HepG2 (cell line): ENCODE data around the gene SPINK5. TPM values are rescaled to one million over a fixed set of nuclear protein-coding genes. Genes with fewer than 3 reads are reported as not detected.

Source experiments
- ATAC-seq: fragments of 200-7000 bp; cut with Tn5 transposase; 3 replicates; pipeline ENCODE4 v1.9.1; 2020; ENCODE audit warnings: mild to moderate bottlenecking, moderate library complexity
- BruUV-seq: library from RNA; stranded (reverse); fragments of 400-500 nt; replicated peaks from 2 replicates; lab custom pipeline; 2021; lab: Mats Ljungman, UMichigan
- CTCF ChIA-PET: fragments of 300-600 bp; formaldehyde crosslinking; extraction: SDS; loops from one replicate; lab custom pipeline; 2021; ENCODE audit warnings: low total read pairs, inconsistent platforms, low intra/inter-chr PET ratio; lab: Yijun Ruan, JAX
- POLR2A ChIA-PET: fragments of 350-600 bp; sonication (Branson Sonifier 250); formaldehyde crosslinking; loops from one replicate; lab custom pipeline; 2020; ENCODE audit warnings: antibody characterized with exemption, inconsistent platforms; lab: Yijun Ruan, JAX
- DNase-seq: peaks from one replicate; pipeline ENCODE4 v3.0.0-alpha.2; 2015; ENCODE audit warnings: low spot score
- FAIRE-seq: peaks from 3 replicates; lab custom pipeline; 2011; peaks lifted over from hg19 to GRCh38; lab: Jason Lieb, UNC
- H2AFZ ChIP-seq: one replicate; pipeline ENCODE4 v1.6.1; 2011; ENCODE audit warnings: low read length, inconsistent platforms
- H3K27ac ChIP-seq: fragments of 300-600 bp; 3 replicates; pipeline ENCODE4 v1.8.0; 2011; ENCODE audit warnings: mixed run types, mild to moderate bottlenecking, mixed read lengths, low read length, inconsistent platforms; ENCODE audit not compliant: insufficient read depth; ENCODE audit errors: extremely low read length
- H3K27me3 ChIP-seq, 2 experiments: fragments of 200-600 bp in 1 of 2; 2 replicates in 1 of 2; 3 replicates in 1 of 2; pipeline versions ENCODE4 v1.6.0 to v1.8.0; 2011; ENCODE audit warnings: low read length in 2 of 2, mild to moderate bottlenecking in 2 of 2, moderate library complexity in 2 of 2, inconsistent platforms in 1 of 2; ENCODE audit not compliant: insufficient read depth in 2 of 2, control insufficient read depth in 1 of 2
- H3K36me3 ChIP-seq, 2 experiments: fragments of 200-600 bp in 1 of 2; replicated peaks in 1 of 2; 2 replicates in 1 of 2; 3 replicates in 1 of 2; pipeline versions ENCODE4 v1.5.1 to v1.8.0; 2011; ENCODE audit warnings: low read length in 2 of 2, inconsistent platforms in 1 of 2; ENCODE audit not compliant: insufficient read depth in 2 of 2, control insufficient read depth in 1 of 2
- H3K4me1 ChIP-seq: 2 replicates; pipeline ENCODE4 v1.5.1; 2012; ENCODE audit warnings: low read length, inconsistent platforms; ENCODE audit not compliant: insufficient read depth
- H3K4me2 ChIP-seq: 2 replicates; pipeline ENCODE4 v1.6.0; 2011; ENCODE audit warnings: low read depth, low read length, inconsistent platforms
- H3K4me3 ChIP-seq, 3 experiments: fragments of 200-600 bp in 1 of 3; sonication (generic), shearing (Covaris generic) in 1 of 3; replicated peaks in 1 of 3; 2 replicates each; pipeline ENCODE4 v1.5.1; 2011 to 2016; ENCODE audit warnings: low read length in 3 of 3, inconsistent platforms in 2 of 3, low read depth in 2 of 3, mild to moderate bottlenecking in 2 of 3, control low read depth in 1 of 3, mixed read lengths in 1 of 3; ENCODE audit not compliant: insufficient read depth in 1 of 3
- H3K79me2 ChIP-seq: one replicate; pipeline ENCODE4 v1.6.1; 2011; ENCODE audit warnings: low read length, inconsistent platforms; ENCODE audit not compliant: insufficient read depth
- H3K9ac ChIP-seq: 2 replicates; pipeline ENCODE4 v1.6.0; 2011; ENCODE audit warnings: mild to moderate bottlenecking, low read depth, low read length, inconsistent platforms; ENCODE audit not compliant: insufficient read depth
- H3K9me3 ChIP-seq: 2 replicates; pipeline ENCODE4 v1.5.1; 2012; ENCODE audit warnings: mild to moderate bottlenecking, low read length
- H4K20me1 ChIP-seq: 2 replicates; pipeline ENCODE4 v1.6.0; 2011; ENCODE audit warnings: inconsistent platforms, mild to moderate bottlenecking, low read length, moderate library complexity; ENCODE audit not compliant: insufficient read depth
- ASH2L ChIP-seq: fragments of 300-600, 200-600 bp; sonication (generic); IDR thresholded peaks from 2 replicates; pipeline ENCODE4 v1.7.0; 2017; ENCODE audit warnings: low read depth, mild to moderate bottlenecking, moderate library complexity, mixed read lengths, low read length; ENCODE audit not compliant: insufficient read length
- BCL3 ChIP-seq: sonication (generic); formaldehyde crosslinking; IDR thresholded peaks from 2 replicates; pipeline ENCODE4 v1.5.1; 2020; ENCODE audit warnings: mild to moderate bottlenecking, missing genetic modification reagents, moderate library complexity
- FOSL1 ChIP-seq: sonication (generic); formaldehyde crosslinking; IDR thresholded peaks from 2 replicates; pipeline ENCODE4 v1.9.0; 2021; ENCODE audit warnings: missing genetic modification reagents, borderline replicate concordance
- MAFF ChIP-seq: IDR thresholded peaks from 2 replicates; pipeline ENCODE4 v1.6.1; 2011; ENCODE audit warnings: low read depth, low read length, improper control_type of control experiment
- MAFK ChIP-seq, 2 experiments: IDR thresholded peaks in 1 of 2; conservative IDR thresholded peaks in 1 of 2; 2 replicates each; pipeline ENCODE4 v1.6.1; 2011; ENCODE audit warnings: improper control_type of control experiment in 2 of 2, low read length in 2 of 2
- POLR2A ChIP-seq, 2 experiments: IDR thresholded peaks; 2 replicates each; pipeline ENCODE4 v1.6.1; 2011; ENCODE audit warnings: low read depth in 2 of 2, low read length in 2 of 2, mild to moderate bottlenecking in 1 of 2, moderate library complexity in 1 of 2; ENCODE audit not compliant: insufficient read depth in 1 of 2
- ZC3H13 ChIP-seq: sonication (generic); formaldehyde crosslinking; IDR thresholded peaks from 2 replicates; pipeline ENCODE4 v1.8.1; 2023; ENCODE audit warnings: mild to moderate bottlenecking, missing genetic modification reagents, moderate library complexity
- WGBS: methylation state at CpG from one replicate; pipeline ENCODE4 v1.1.6; 2017; ENCODE audit warnings: low lambda C conversion rate; 5-methylcytosine and 5-hydroxymethylcytosine counted together
- in situ Hi-C: cut with HindIII; loops from 2 replicates; pipeline ENCODE4 v1.10.0; 2017; ENCODE audit warnings: low pct_unique_long_range_greater_than_20kb; ENCODE audit not compliant: extremely low pct_ligation_motif_present
- intact Hi-C: fragments of 100-400 bp; cut with micrococcal nuclease; formaldehyde crosslinking; loops from one replicate; pipeline ENCODE4 v1.10.0; 2022; ENCODE audit not compliant: unreplicated experiment
- polyA plus RNA-seq, 8 experiments: library from polyadenylated mRNA; depleted of rRNA in 3 of 8; stranded (reverse) in 7 of 8; unstranded in 1 of 8; fragments of >200 nt; fragmentation: Illumina TruSeq in 4 of 8; extraction: Trizol in 4 of 8; gene quantifications; 2 replicates each; pipeline versions ENCODE4 v1.2.1 to v1.2.3, GENCODE V29; 2011 to 2016; ENCODE audit warnings: low read depth in 4 of 8, missing spikeins in 1 of 8, mixed read lengths in 1 of 8; ENCODE audit not compliant: insufficient read depth in 1 of 8
- total RNA-seq, 5 experiments: library from RNA; depleted of rRNA; stranded (reverse); fragments of >200 nt; fragmentation: Illumina TruSeq; extraction: Trizol; gene quantifications; 2 replicates each; pipeline ENCODE4 v1.2.3, GENCODE V29; 2016; ENCODE audit warnings: low read depth in 1 of 5
- TF ChIP-seq, protein P1 (sequence below): fragments of 450-650 bp; IDR thresholded peaks from 2 replicates; pipeline ENCODE4 v1.6.1; 2016

The SPINK5 gene
- total and polyA plus RNA-seq, 2 of the 13 experiments (the other 11 are each of a cell fraction or from before 2014, with no cell fraction given): 0.03 TPM; not detected in 1

DNA sequence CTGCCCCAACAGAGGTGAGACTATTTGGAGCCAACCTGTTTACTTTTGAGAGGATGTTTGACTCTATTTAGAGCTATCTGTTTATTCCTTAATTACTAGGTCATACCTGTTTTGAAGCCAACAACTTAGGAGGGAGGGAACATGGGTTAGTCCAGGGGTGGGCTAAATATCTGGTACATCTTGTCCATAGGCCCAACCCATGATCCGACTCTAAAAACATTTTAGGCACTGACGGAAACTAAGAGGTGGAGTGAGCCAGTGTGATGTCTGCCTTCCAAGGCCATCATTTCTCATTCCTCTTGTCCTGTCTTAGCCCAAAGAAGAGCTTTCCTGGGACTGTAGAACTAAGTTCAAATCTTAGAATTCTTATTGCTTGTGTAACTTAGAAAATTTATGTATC, 8.4 kb downstream of the SPINK5 start (continued):
- TF ChIP-seq BCL3 (CRISPR knock-in tag) (no peak), ASH2L (no peak), FOSL1 (no peak)

DNA sequence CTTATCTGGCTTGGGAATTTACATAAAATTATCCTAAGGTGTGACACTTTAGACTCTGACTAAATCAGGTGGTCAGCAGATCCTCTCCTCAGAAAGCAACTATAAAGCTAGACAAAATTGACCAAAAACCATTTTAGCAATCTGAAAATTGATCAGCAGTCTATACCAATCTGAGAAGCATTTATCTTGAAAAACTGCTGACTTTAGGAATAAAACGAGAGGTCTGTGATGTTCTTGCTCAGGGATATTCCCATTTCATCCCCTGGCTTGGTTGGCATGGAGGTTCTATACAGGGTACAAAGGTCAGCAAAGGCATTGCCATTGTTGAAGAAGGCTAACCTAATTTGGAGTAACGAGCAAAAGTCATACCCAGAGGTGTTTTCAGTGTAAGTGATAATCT, 11.7 kb downstream of the SPINK5 start:
- Histone ChIP-seq H4K20me1 (no peaks in the 10 kb centered on the region), H3K27me3 (no peaks in the 10 kb centered on the region), H3K9ac (no peak overlapping the region), H3K36me3 (no peaks in the 10 kb centered on the region), H3K4me1 (no peaks in the 10 kb centered on the region), H3K9me3 (no peaks in the 10 kb centered on the region), H2AFZ (no peak overlapping the region), H3K4me2 (no peak overlapping the region), H3K79me2 (no peaks in the 10 kb centered on the region), H3K4me3 (no peak overlapping the region), H3K27ac (no peak overlapping the region)
- CTCF ChIA-PET: no interaction called here
- WGBS: 0% methylated on average over 2 of the region's 2 CpGs
- in situ Hi-C loops (no loop called here), intact Hi-C loops (no loop called here)
- BruUV-seq: no TSS peak
- peak; percentile 75; the same call in 1 of the 2 replicates for TF ChIP-seq MAFF
- TF ChIP-seq MAFK (conservative IDR thresholded peaks at IDR 0.05 in 1 of 2, IDR thresholded peaks at IDR 0.05 in 1 of 2; ENCODE audit: low read length in 2 of 2): peak; percentile 50 to 79; a peak in 3 of 4 replicates
- TF ChIP-seq POLR2A (IDR thresholded peaks at IDR 0.05; ENCODE audit: insufficient read depth in 1 of 2, low read depth in 2 of 2, low read length in 2 of 2): no peak
- TF ChIP-seq, protein P1, sequence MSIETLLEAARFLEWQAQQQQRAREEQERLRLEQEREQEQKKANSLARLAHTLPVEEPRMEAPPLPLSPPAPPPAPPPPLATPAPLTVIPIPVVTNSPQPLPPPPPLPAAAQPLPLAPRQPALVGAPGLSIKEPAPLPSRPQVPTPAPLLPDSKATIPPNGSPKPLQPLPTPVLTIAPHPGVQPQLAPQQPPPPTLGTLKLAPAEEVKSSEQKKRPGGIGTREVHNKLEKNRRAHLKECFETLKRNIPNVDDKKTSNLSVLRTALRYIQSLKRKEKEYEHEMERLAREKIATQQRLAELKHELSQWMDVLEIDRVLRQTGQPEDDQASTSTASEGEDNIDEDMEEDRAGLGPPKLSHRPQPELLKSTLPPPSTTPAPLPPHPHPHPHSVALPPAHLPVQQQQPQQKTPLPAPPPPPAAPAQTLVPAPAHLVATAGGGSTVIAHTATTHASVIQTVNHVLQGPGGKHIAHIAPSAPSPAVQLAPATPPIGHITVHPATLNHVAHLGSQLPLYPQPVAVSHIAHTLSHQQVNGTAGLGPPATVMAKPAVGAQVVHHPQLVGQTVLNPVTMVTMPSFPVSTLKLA: no peak
- TF ChIP-seq ZC3H13: no peak
- DNase-seq (no peak), ATAC-seq (no peak), FAIRE-seq (no peak)
- POLR2A ChIA-PET: no interaction called here
